SW480 (cell line): ENCODE measurements around the gene CATSPERZ.

Experiments
- DNase-seq: peaks from one replicate; pipeline ENCODE4 v3.0.0-alpha.2; 2016; ENCODE audit warnings: low spot score

CATSPERZ gene, protein sequence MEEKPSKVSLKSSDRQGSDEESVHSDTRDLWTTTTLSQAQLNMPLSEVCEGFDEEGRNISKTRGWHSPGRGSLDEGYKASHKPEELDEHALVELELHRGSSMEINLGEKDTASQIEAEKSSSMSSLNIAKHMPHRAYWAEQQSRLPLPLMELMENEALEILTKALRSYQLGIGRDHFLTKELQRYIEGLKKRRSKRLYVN

DNA sequence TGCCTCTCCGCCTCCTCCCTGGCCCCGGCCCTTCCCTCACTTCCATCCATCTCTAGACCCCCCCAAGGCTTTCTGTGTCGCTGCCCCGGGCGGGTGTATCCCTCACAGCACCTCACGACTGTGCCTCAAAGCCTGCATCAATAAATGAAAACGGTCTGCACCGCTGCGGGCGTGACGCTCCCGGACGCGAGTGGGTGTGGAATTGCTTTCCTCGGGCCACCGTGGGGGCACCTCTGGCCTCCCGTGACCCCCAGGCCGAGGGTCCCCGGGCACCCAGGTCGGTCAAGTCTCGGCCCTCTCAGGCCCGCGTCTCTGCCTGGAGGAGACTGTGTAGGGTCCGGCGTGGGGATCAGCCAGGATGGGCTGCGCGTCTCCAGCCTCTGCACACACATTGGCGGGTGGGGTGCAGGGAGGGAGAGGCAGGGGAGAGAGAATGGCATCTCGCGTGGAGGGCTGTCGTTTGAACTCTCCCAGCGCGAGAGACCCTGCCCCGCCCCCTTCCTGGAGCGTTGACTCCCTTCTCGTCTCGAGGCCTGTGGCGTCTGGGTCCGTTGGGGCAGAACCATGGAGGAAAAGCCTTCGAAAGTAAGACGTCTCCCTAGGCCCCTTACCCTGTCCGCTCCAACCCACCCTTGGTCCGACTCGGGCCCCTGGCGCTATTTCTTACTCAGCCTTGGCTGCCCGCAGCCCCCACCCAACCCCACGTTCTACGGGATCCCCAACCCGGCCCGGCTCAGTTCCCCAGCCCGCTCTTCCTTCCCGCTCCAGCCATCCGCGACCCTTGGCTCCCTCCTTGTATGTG lies at the start of gene CATSPERZ:
CATSPERZ (plus strand) TSS at position 512 of the 802 bp plus-strand sequence; CDS start at position 565, 53 bp downstream.
- no peak for DNase-seq

DNA sequence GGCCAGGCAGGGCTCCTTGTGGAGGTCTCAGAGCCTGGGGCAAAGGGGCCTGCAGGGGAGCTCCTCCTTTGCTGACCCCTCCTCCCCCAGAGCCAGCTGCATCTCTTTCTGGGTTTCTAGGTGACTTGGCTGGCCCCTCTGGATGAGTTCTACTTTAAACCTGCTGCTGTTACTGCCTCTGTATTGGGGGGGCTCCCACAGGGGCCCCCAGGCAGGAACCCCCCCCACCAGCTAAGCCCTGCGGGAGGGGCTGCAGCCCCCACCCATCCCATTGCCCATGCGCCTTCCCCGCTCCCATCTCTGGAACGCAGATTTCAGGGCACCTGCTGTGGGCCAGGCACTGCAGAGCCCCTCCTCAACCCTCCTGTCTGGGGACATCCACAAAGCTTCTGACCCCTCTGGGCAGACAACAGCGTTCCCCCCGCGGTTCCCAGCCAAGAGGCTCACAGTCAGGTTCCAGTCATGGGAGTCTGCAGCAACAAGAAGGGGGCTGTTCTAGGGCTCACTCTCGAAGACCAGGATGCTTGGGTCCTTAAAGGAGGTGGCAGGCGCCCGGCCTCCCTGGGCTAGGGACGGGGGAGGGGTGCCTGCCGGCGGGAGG lies 49.6 kb upstream of the CATSPERZ start:
- no peak for DNase-seq

GRCh38 chr11:64251016-64251752 lies 49.0 kb upstream of the CATSPERZ start, which contains the start of gene PLCB3:
Gene PLCB3 (plus strand): TSS chr11:64251530. CDS start chr11:64251650, 120 bp downstream.
- DNase-seq, result peak; percentile 39

GRCh38 chr11:64251753-64252002 lies 48.5 kb upstream of the CATSPERZ start:
- DNase-seq, result no peak

DNA sequence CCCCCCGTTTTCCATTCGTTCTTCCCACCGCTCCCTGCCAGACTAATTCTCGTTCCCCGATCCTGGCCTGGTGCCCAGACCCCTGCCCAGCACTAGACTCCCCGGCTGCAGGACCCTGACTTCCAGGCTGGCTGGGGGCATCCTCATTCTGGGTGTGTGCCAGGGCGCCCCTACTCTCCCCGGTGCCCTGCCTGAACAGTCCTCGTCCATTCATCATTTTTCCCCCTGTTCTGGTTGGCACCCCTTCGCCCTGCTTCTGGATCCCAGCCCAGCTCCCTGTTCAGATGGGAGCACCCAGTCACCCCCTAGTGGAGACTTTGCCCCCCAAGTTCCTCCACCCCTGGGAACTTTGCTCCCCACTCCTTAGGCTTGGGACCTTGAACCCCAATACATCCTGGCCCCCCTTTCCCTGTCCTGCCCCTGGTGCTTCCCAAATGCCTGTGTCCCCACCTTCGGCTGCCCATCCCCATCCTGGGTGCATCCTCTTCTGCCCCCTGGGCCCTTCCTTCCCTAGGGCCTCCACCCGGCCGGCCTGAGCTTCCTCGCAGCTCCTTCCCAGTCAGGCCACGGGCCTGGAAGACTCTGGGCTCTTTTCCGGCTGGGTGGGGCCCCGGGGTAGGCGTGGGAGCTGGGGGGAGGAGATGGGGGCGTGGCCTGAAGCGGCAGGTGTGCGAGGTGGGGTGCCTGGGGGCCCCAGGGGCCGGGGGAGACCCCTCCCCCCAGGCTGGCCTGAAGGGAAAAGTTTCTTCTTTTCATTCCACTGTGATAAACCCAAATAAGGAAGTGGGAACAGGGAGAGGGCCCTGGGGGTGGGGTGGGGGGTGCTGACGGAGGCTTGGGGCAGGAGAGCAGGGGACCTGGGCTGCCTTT lies 47.9 kb upstream of the CATSPERZ start:
- no peak for DNase-seq

GRCh38 chr11:64253043-64253442 lies 47.1 kb upstream of the CATSPERZ start:
- DNase-seq, result no peak

DNA sequence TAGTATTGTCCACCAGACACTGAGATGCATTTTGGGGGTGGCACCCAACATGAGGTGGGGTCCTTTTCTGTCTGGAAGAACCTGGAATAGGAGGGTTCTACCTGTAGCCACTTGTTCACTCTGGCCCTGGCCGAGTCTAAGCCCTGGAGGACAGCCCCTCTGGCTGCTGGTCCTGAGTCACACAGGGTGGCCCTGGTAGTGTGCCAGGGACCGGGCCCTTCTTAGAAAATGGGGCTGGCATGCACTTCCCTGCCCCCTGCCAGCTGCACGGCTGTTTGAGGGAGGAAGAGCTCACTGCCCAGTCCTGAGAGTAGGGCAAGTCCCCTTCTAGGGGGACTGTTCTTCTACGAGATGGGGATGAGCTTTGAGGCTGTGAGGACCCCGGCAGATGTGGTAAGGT lies 46.7 kb upstream of the CATSPERZ start:
- DNase-seq, result no peak

DNA sequence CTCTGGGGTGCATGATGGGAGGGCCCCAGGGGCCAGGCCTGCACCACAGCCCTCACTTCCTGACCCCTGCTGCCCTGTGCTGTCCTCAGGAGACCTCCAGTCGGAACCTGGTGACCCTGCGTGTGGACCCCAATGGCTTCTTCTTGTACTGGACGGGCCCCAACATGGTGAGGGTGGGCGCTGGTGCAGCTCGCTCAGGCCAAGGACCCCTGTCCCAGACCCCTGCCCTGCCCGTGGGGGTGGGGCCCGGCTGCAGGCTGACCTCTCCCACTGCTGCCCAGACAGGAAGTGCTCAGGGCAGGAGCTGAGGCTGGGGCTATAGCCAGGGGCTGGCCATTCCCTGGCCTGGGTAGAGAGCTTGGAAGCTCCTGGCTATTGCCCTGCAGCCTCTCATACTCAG lies 45.8 kb upstream of the CATSPERZ start:
- no peak for DNase-seq

GRCh38 chr11:64255135-64256128 lies 44.7 kb upstream of the CATSPERZ start:
- no peak for DNase-seq

GRCh38 chr11:64256300-64256699 lies 43.9 kb upstream of the CATSPERZ start:
- DNase-seq, result no peak

DNA sequence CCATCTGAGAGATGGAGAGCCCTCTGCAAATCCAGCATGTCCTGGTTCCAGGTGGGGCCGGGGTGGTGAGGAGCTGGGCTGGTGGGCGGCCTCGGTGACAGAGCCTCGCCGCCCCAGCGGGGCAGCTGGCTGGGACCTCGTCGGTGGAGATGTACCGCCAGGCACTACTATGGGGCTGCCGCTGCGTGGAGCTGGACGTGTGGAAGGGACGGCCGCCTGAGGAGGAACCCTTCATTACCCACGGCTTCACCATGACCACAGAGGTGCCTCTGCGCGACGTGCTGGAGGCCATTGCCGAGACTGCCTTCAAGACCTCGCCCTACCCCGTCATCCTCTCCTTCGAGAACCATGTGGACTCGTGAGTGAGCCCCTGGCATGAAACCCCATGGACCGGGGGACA lies 41.8 kb upstream of the CATSPERZ start:
- DNase-seq, result no peak

DNA sequence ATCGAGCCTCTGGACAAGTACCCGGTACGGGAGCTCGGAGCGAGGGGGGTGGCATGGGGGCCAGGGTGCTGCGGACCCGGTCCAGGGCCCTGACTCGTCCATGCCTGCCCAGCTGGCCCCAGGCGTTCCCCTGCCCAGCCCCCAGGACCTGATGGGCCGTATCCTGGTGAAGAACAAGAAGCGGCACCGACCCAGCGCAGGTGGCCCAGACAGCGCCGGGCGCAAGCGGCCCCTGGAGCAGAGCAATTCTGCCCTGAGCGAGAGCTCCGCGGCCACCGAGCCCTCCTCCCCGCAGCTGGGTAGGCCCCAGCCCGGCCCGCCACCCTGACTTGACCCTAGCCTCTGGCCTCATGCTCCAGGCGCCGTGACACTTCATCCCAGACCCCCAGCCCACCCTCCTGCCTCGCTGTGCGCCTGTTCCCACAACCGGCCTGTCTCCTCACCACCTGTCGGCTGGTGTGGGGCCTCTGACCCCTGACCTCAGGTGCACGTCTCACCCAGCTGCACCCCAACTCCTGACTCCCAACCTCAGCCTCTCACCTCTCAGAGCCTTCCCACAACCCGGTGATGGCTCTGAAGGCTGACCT lies 41.1 kb upstream of the CATSPERZ start:
- no peak for DNase-seq

GRCh38 chr11:64259533-64260067 lies 40.6 kb upstream of the CATSPERZ start:
- DNase-seq, result no peak

DNA sequence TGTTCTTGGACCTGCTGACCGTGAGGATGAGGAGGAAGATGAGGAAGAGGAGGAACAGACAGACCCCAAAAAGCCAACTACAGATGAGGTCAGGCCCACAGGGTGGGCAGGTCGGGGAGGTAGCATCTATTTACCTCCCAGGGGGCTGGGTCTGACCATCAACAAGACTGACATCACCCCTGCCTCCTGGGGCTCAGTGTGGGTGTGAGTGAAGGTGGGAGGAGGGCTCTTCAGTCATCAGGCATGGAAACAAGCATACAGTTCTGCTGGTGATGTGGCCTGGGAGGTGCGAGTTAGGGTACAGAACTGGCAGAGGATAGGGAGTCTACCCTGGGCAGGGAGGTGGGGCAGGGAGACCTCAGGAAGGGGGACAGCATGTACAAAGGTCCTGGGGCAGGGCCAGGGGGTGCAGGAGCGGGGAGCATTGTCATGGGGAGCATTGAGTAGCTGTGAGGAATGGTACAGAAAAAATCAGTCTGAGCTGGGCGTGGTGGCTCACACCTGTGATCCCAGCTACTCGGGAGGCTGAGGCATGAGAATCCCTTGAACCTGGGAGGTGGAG lies 39.9 kb upstream of the CATSPERZ start:
- no peak for DNase-seq

DNA sequence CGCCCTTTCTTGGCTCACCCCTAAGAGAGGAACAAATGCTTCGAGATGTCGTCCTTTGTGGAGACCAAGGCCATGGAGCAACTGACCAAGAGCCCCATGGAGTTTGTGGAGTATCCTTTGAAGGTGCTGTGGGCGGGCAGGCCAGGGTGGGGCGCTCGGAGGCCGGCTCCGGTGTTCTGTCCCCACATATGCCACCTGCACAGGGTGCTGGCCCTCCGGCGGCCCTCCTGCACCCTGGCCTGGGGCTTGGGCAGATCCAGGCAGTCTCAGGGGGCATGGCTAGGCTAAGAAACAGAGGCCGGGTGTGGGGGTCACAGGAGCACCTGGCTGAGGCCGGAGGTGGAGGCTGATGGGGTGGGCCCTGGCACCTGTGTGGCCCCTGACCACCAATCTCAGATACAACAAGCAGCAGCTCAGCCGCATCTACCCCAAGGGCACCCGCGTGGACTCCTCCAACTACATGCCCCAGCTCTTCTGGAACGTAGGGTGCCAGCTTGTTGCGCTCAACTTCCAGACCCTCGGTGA lies 38.5 kb upstream of the CATSPERZ start:
- no peak for DNase-seq

DNA sequence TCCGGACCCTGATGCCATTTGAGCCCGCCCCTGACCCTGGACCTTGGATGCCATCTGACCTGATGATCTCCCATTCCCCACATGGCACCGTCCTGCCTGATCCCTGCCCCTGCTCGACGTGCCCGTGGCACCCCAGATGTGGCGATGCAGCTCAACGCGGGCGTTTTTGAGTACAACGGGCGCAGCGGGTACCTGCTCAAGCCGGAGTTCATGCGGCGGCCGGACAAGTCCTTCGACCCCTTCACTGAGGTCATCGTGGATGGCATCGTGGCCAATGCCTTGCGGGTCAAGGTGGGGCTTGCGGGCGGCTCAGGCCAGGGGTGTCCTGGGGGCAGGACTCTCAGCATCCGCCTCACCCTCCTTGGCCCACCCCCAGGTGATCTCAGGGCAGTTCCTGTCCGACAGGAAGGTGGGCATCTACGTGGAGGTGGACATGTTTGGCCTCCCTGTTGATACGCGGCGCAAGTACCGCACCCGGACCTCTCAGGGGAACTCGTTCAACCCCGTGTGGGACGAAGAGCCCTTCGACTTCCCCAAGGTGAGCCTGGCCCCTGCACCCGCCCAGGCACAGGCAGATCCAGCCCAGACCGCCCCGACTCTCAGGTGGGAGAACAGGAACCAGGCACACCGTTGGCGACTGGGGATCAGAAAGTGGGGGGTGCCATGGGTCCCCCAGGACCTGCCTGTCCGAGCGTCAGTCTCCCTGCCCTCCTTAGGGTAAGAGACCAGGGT lies 37.7 kb upstream of the CATSPERZ start:
- no peak for DNase-seq

DNA sequence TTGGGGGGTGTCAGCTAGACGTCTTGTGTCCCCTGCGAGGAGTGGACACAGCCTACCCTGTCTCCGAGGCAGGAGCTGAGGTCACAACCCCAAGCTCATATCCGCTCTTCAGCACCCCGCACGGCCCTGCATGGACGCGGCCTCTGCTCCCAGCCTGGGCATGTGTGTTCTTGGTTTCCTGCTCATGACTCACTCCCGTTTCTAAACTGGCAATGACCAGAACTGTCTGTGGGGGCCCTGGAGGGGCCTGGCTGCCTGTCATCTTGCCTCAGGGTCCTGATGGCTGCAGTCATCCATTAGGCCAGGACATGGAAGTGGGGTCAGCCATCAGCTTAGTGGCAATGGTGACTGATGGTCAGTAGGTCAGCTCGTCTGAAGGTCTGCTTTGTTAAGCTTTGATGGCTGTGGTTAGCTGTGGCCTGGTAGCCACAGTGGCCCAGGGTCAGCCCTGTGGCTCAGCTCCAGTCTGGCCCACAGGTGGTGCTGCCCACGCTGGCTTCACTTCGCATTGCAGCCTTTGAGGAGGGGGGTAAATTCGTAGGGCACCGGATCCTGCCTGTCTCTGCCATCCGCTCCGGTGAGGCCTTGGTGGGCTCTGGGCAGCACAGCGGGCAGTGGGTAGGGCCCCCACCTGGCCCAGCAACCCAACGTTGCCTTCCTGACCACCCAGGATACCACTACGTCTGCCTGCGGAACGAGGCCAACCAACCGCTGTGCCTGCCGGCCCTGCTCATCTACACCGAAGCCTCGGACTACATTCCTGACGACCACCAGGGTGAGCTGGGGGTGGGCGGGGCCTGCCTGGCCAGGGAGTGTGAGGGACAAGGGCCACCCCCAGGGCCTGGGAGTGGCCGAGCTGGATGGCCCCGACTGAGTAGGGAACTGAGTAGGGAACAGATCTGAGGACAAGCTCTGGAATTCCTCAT lies 36.9 kb upstream of the CATSPERZ start:
- no peak for DNase-seq

- no peak for DNase-seq
Measured at GRCh38 chr11:64263947-64264317, 36.2 kb upstream of the CATSPERZ start.
